ENCODE results near the gene PRPF40A.

GRCh38 chr2:152620985-152621384 lies 96.3 kb downstream of the PRPF40A start:
- no peak for TF ChIP-seq CTCF (conservative IDR thresholded peaks at IDR 0.05; ENCODE audit: low read depth, low read length)
- TF ChIP-seq EZH2 (IDR thresholded peaks at IDR 0.05; ENCODE audit: borderline replicate concordance, low read depth, low read length, poor library complexity, severe bottlenecking): no peak
